GM19324 (cell line): Measurements from ENCODE around the gene CALML3.
"Not testable (repeated sequence)": the region's sequence is repeated elsewhere in the genome, so short reads cannot be mapped to it uniquely, and the experiment has no call there.

Experiments used
- ATAC-seq: cut with Tn5 transposase; IDR thresholded peaks from one replicate; pipeline ENCODE4 v1.9.1; 2021; ENCODE audit warnings: mild to moderate bottlenecking, moderate library complexity; ENCODE audit not compliant: unreplicated experiment, low FRiP score

CALML3 gene

DNA sequence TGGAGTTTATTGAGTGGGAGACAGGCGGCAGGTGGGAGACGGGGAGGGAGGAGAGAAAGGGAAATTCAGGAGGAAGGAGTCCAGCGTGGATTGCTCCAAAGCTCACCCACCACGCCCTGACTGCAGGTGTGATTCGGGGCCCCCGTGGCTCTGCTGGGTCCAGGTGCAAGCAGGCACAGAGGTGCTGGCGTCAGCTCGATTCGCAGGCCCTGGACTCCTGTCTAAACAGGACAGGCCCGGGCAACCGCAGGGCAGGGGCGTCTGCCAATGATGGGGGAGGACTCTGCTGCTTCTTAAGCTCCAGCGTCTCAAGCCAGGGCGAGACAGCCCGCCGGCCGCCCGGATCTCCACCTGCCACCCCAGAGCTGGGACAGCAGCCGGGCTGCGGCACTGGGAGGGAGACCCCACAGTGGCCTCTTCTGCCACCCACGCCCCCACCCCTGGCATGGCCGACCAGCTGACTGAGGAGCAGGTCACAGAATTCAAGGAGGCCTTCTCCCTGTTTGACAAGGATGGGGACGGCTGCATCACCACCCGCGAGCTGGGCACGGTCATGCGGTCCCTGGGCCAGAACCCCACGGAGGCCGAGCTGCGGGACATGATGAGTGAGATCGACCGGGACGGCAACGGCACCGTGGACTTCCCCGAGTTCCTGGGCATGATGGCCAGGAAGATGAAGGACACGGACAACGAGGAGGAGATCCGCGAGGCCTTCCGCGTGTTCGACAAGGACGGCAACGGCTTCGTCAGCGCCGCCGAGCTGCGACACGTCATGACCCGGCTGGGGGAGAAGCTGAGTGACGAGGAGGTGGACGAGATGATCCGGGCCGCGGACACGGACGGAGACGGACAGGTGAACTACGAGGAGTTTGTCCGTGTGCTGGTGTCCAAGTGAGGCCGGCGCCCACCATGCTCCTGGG, at the start of gene CALML3:
CALML3 (plus strand) TSS at position 321 of the 920 bp plus-strand sequence; CDS start at position 446, 125 bp downstream.
- ATAC-seq: no peak

DNA sequence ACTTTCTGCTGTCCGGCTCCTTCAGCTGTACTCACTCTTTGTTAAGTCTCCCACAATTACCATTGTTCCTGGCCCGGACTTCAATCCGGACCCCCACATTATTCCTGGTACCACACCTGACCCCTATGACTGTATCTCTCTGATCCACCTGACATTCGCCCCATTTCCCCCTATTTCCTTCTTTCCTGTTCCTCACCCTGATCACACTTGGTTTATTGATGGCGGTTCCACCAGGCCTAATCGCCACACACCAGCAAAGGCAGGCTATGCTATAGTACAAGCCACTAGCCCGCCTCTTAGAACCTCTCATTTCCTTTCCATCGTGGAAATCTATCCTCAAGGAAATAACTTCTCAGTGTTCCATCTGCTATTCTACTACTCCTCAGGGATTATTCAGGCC, 49.7 kb upstream of the CALML3 start:
- not testable (repeated sequence) for ATAC-seq

DNA sequence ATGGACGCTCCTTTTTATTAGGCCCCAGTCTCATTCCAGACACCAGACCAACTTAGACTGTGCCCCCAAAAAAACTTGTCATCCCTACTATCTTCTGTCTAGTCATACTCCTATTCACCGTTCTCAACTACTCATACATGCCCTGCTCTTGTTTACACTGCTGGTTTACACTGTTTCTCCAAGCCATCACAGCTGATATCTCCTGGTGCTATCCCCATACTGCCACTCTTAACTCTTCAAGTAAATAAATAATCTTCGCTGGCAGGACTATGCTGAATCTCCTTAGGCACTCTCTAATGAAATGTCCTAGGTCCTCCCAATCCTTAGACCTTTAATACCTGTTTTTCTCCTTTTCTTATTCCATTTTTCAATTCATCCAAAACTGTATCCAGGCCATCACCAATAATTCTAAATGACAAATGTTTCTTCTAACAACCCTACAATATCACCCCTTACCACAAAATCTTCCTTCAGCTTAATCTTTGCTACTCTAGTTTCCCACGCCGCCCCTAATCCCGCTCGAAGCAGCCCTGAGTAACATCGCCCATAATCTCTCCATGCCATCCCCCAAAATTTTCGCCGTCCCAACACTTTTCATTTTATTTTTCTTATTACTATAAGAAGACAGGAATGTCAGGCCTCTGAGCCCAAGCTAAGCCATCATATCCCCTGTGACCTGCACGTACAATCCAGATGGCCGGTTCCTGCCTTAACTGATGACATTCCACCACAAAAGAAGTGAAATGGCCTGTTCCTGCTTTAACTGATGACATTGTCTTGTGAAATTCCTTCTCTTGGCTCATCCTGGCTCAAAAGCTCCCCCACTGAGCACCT, 48.6 kb upstream of the CALML3 start:
- not testable (repeated sequence) for ATAC-seq

DNA sequence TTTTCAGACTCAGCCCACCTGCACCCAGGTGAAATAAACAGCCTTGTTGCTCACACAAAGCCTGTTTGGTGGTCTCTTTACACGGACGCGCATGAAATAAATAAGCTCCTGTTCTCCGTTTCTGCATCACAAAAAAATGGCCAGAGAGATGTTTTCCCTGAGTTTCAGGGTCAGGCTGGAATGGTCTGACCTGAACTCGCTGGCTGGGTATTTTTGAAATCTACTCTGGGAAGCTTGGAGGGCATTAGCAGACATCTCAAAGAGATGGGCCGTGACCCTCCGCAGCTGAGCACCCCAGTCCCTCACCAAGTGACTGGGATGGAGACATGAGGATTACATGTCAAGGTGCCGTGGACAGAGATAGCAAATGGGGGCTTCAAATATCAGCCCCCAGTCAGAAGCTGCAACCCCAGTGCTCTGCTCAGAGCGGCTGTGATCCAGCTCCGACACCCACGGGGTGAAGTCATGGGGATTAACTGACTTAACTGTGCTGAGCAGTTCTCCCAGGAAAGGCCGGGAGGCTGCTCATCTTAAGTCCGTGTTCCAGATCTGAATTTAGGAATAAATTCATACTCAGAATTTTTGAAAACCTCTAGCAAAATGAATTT, 47.7 kb upstream of the CALML3 start:
- ATAC-seq: no peak

DNA sequence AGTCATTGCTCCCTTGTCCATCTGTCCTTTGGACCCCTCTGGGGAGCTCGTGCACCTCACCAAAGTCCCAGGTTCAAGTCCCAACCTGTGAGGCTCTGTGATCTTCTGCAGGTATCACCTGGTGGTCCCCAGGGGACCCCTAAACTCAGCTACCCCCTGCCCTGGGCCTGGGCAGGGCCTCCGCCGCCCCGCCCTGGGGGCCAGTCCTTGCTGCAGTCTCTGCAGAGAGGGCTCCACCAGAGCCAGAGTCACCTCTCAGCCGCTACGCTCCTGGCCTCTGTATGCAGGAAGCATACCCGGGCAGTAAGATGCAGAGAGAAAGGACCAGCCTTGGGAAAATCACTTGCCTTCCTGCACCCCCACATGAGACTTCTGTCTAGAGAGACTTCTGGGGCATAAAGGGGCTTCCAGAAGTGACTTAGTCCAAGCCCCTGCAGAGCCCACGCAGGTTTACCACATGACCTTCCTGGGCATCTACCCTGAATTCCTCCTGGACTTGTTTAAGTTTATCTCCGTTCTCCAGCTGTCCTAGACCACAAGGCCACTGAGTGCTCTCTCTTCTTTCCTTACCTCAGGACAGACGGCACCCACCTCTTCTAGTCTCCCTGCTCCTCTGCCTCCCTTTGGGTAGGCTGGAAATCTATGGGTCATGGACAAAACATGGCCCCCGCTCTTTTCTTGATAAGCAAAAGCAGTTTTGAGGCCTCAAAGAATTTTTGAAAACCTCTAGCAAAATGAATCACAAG, 46.6 kb upstream of the CALML3 start:
- no peak for ATAC-seq

DNA sequence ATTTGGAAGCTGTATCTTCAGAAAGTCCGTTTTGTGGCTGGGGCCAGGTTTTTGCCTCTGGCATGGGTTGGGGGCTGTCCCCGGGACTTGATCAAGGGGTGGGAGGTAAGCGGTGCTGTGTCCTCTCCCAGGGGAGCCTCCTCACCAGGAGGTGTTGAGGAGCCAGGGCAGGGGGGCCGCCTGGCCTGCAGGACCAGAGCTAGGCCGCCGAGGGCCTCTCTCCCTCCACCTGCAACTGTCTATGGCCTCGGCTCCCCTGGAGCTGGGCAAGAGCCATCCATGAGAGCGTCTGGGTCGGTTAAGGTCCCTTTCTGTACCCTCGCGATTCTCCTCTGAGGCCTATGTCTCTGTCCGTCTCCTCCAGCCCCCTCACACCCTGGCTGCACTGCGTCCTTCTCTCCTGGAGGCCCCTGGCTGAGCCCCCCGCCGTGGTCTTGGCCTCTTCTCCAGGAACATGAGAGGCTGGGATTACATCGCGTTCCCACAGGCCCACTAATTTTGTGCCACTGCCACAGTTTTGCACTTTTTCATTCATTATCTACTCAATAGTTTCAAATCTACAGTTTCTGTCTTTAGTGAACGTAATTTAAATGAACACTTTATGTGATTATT, 46.0 kb upstream of the CALML3 start:
- no peak for ATAC-seq

DNA sequence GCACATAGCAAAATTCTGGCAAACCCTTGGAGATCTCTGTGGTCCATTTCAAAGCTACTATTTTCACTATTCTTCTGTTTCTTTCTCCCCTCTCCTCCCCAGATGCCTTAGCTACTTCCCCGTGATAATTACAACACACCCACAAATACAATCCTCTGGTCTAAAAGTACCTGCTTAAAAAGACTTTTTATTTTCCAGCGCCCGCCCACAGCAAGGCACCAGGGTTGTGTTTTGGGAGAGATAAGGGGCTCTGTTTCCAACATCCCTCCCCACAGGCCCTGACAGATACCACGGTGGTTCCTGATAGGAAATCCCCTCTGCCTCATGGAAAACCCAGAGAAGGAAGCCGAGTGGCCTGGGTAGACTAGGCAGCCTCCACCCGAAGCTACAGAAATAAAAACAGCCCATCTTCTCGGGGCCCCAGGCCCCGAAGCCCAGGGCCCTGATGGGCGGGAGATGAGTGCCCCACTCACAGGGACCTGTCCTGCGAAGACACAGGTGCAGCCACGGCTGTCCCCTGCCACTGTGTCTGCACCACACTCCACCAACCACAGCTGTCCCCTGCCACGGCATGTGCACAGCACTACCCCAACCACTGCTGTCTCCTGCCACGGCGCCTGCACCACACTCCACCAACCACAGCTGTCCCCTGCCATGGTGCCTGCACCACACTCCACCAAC, 45.1 kb upstream of the CALML3 start:
- no peak for ATAC-seq

DNA sequence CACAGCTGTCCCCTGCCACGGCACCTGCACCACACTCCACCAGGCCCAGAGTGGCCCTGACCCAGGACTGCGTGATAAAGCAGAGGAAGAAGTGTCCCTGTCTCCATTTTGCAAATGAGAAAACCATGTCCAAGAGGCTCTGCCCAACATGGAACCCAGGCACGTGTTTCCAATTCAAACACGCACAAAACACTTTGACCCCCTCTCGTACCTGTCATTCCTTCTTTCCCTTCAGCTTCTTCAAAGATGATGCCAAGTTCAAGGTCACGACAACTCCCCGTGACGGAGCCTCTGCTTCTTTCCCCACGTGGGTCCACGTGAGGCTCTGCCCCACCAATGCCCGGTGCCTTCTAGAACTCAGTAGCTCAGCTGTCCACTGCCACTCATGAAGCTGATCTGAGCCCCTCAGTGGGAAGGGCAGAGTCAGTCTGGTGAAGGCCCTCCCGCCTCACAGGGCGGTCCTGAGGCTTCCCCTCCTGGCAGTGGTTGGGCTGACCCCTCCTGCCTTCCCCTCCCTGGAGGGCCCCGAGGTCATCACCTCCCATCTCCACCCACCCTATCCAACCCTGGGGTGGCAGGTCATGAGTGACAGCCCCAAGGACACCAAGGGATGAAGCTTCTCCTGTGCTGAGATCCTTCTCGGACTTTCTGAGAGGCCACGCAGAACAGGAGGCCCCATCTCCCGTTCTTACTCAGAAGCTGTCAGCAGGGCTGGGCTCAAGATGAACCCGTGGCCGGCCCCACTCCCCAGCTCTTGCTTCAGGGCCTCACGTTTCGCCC, 44.4 kb upstream of the CALML3 start:
- no peak for ATAC-seq

DNA sequence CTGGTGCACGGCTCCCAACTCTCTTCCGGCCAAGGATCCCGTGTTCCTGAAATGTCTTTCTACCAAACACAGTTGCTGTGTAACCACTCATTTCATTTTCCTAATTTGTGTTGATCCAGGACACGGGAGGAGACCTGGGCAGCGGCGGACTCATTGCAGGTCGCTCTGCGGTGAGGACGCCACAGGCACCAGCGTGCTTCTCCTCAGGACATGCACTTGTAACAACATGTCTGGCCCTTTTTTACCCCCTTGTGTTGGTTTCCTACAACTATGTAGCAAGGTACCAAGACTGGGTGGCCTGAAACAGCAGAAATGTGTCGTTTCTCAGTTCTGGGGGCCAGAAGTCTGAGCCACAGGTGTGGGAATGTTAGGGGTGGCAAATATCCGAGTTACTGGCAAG, 43.6 kb upstream of the CALML3 start:
- no peak for ATAC-seq

DNA sequence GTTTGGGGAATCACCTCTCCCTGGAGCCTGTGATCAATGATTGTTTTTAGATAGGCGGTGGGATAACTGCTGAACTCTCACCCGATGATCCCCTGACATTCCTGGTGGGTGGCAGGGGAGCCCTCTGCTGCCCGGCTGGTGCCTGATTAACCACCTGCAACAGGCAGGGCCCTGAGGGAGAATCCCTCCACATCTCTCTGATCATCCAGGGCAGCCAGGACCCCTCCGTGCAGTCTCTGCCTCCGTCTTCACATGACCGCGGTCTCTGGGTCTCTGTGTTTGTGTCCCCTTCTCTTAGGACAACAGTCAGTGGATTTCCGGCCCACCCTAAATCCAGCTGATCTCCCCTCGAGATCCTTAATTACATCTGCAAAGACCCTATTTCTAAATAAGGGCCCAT, 42.7 kb upstream of the CALML3 start:
- ATAC-seq: no peak

DNA sequence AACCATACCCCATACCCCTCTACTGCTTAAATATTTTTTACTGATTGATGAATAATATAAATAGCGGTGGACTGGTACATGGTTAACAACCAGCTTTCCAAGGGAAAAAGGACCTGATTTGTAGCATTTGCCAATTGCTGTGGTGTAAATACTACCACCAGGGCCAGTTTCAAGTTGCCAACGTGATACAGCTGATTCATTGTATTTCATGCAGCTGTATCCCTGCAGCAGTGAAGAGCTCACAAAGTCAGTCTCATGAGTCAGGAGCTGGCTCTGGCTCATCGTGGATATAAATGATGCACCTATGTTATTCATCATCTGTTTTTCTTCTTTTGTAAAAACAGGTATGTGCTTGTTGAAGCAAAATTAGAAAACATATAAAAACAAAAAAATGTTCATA, 40.6 kb upstream of the CALML3 start:
- no peak for ATAC-seq

DNA sequence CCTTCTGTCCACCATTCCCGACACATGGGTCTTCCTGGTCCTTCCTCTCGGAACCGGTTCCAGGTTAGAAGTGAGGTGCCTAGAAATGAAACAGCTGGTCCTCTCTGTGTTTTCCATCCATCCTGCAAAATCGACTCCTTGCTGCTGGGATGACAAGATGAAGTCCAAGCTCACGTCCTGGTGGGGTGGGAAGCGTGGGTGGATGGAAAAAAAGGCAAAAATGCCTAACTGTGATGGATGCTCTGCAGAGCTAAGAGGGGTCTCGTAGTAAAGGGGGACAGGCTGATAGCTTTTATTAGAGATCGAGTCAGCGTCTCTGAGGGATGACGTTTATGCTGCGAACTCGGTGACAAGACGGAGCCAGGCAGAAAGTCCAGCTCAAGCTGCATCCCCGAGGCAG, 39.5 kb upstream of the CALML3 start:
- ATAC-seq: no peak

DNA sequence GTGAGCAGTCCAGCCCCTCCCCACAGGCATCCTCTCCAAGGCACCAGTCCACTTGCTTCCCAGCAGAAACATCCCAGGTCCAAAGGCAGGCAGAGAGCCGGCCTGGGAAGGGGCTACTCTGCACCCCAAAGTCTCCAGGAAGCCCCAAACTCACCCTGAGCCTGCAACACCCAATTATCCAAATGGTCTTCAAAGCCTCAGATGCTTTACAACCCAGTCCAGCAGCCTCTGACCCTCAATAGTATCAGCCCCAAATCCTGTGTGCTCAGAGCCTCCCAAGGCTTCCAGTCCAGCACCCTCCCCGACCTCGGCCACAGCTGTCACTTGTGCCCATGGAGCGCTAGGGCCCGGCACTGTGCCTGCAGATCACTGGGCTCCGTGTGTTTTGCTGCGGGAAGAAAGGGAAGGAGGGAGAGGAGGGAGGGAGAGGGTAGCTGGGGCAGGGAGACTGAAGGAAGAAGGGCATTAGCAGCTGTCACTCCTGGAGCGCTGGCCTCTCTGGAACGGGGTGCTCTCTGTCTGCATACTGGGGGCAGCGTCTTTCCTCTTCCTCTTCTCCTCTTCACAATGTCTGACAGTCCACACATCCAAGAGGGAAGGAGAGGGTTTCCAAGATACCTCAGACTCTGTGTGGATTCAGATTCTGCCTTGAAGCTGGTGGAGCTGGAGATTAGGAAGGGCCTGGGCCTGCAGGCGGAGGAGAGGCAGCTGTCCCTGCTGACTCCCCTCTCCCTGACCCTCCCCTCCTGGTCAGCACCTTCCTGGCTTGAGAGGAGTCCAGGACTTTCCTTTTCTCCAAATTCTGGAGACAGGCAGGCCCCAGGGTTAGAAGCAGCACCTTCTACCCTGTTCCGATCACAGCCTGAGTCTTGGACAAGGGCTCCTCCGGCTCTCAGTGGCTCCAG, 38.6 kb upstream of the CALML3 start:
- no peak for ATAC-seq

DNA sequence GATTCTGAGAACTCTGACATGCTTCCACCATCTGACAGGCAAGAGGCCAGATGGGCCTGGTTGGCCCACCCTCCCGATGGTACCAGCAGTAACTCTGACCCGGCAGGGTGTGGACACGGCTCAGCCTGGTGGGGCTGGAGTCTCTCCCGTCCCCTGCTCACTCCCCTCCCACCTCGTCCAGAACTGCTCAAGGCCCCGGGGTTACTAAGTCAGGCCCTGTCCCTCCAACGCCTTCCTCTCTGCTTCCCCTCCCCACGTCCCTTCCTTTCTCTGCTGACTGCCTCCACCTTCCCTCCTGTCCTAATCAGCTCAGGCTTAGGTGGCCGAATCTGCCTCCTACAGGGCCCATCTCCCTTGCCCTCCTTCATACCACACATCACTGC, 37.9 kb upstream of the CALML3 start:
- no peak for ATAC-seq

DNA sequence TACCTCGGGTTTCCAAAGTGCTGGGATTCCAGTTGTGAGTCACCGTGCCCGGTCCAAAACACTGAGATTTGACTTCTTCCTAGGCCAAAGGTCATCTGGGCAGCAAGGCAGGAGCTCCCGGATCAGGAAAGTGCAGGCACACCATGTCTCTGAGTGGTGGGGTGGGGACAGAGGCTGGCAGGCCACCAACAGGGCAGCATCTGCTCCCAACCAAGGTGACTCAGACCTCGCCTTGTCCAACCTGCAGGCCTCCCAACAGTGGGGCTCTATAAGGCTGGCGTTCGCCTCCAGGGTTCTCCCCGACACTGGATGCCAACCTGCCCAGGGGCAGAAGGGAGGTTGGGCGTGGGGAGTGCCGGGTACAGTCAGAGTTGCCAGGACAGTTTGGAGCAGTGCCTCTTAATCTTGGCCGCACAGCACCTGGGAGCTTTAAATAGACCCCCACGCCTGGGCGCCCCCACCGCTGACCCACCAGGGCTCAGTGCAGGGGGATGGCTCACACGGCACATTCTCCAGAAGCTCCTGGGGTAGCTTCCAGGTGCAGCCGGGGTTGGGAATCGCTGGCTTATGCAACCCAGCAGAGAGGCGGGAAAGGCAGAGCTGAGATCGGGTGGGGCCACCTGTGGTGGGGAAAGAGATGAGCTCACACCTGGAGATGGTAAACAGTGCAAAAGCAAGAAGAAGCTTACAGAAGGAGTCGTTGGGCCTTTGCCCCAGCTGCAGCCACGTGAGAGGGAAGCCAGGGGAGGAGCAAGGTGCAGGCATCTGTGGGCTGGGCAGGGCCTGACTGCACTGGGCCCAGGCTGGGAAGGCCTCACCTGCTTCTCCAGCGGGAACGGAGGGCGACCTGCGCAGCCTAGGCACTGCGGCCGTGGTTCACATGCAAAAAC, 36.2 kb upstream of the CALML3 start:
- no peak for ATAC-seq

DNA sequence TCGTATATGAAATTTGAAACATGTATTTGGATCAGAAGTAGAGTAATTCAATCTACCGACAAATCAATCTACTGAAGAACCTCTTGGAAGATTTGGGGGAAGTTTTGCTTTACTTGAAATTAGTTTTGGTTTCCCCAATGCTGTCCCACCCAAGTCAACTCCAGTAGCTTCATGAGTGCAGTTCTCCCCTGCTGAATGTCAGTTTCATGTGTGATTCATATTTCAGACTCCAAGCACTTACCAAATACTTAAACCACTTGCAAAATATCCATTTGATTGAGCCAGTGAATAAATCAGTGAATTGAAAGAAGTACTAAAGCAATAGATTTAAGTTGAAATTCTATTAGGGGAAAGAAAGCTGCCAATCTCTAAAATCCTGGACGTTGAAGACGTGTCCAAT, 34.7 kb upstream of the CALML3 start:
- no peak for ATAC-seq
